Umbilical cord (tissue), 2 donors: ENCODE measurements around the gene AIFM3. TPM values are rescaled to one million over a fixed set of nuclear protein-coding genes. Genes with fewer than 3 reads are reported as not detected.

Experiments used
- DNase-seq: peaks from one replicate; pipeline ENCODE4 v3.0.0-alpha.2; 2015; ENCODE audit warnings: low spot score
- total RNA-seq: library from RNA; depleted of rRNA; stranded (reverse); fragments of >200 nt; gene quantifications from one replicate; pipeline ENCODE4 v1.2.3, GENCODE V29; 2014; ENCODE audit warnings: low replicate concordance; ENCODE audit not compliant: insufficient read depth

AIFM3 gene
- total RNA-seq, 1 donor from 2014 or later = not detected

DNA sequence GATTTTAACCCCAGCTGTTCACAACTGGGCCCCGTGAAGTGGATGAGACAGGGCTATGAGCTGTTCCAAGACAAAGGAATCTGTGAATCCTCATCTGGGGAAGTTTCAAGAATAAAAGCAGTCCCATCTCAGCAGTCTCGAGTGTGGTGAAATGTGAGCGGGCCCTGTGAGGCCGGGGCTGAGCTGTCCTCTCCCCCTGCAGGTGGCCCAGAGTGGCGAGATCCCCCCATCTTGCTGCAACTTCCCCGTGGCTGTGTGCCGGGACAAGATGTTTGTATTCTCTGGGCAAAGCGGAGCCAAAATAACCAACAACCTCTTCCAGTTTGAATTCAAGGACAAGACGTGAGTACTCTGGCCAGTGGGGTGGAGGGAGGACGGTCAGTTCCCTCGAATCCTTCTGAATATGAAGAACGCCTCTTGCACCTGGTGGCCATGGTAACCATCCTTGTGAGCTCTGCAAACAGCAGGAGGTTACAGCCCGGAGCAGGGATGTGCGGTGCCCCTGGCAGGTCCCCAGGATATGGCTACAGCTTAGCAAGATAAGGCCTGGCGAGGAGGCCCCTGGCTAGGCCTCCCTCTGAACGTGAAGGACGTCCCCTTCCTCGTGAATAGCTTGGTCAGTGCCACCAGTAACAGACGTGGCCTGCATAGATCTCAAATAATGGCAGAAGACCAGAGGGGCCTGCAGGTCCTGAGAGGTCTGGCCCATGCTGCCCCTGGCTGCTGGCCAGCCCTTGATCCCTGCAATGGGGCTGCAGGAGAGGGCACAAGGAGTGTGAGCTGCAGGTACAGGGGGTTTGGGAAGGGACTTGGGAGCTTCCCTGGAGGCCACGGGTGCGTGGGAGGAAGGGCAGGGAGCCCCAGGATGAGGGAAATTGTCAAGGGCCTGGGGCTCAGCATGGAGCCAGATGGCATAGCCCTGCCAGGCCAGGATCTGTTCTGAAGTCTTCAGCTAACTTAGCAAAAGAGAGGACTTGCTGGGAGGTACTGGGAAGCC, 23.4 kb downstream of the AIFM3 start:
- no peak for DNase-seq

DNA sequence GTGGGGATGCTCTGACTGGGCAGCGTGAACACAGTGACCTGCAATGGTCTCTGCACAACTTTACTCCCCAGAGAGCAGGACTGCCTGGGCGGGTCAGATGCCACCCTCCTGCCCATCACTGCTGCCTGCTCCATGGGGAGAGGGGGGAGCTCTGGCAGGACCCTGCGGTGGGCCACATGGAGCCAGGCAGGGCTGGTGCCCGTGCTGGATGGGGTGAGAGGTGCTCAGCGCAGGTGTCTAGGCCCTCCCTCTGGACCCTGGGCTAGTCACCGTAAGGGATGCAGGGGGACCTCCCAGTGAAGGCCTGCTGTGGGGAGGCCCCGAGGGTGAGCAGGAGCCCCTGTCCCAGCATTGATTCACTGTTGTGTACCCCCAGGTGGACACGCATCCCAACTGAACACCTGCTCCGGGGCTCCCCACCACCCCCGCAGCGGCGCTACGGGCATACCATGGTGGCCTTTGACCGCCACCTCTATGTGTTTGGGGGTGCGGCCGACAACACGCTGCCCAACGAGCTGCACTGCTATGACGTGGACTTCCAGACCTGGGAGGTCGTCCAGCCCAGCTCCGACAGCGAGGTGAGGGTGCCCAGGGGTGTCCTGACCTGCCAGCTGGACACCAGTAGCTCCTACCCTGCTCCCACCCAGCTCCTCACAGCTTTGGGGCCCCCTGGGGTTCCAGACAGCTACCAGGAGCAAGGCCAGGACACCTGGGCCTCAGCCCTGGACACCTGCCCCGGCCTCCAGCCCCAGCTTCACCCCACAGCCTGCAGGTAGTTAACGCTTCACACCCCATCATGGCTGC, 24.4 kb downstream of the AIFM3 start:
- no peak for DNase-seq

DNA sequence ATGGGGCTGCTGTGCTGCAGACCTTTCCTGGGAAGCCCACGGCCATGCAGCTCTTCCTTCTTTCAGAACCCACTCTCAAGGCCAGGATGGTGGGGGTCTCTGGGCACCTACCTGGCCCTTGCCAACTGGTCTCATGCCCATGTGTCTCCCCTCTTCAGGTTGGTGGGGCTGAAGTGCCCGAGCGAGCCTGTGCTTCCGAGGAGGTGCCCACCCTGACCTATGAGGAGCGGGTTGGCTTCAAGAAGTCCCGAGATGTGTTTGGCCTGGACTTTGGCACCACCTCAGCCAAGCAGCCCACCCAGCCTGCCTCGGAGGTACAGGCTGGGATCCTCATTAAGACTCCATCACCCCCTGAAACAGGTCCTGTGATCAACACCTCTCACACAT, 25.0 kb downstream of the AIFM3 start:
- no peak for DNase-seq

DNA sequence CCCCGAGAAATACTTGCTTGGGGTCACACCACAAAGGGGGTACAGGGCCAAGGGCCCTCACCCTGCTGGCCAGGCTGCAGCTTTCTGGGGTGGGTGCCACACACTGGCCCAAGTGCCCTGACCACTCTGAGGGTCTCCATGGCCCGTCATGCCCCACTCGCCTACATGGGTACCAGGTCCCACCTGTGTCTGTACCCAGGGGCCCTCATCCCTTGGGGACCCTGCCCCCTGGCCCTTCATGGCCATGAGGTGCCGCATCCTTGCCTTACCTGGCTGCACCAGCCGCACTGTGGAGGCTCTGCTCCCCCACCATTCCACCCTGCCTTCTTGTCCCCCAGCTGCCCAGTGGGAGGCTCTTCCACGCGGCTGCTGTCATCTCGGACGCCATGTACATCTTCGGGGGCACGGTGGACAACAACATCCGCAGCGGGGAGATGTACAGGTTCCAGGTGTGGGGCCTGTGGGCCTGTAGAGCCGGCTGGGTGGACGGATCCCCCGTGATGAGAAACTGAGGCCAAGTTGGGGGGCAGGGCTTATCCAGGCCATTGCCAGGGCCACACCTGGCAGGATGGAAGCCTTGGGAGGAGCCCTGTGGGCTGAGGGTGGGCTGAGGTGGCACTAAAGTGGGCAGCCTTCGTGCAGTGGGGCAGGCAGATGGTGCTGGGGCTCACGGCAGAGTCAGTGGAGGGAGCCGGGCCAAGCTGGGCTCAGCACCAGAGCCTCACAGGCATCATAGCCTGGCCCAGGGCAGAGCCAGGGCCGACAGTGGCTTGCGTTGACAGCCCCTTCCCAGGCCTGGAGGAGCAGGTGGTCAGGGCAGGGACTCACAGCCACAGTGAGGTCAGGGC, 25.6 kb downstream of the AIFM3 start:
- DNase-seq = no peak

DNA sequence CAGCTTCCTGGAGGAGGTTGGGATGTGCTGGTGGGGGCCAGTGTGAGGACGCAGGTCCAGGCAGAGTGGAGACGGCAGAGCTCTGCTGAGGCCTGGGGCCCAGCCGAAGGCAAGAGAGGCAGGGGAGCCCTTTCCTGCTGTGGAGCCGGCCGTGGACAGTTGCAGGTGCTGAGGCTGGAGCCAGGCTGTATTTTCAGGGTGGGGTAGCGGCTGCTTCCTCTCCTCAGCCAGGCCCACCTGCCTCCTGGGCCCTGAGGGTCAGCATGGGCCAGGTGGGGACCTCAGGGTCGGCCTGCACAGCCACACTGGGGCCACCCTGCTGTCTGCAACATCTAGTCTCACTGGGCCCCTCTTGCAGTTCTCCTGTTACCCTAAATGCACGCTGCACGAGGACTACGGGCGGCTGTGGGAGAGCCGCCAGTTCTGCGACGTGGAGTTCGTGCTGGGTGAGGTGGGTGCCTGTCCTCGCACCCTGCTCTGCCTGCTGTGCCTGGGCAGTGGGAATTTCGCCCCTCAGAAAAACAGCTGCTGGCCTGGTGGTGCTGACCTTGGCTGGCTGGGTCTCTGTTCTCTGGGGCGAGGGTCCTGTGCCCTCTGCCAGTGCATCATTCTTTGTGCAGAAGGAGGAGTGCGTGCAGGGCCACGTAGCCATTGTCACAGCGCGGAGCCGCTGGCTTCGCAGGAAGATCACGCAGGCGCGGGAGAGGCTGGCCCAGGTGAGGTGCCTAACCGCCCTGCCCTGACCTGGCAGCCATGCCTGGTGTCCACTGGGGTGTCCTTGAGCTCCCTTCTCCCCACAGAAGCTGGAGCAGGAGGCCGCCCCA, 26.5 kb downstream of the AIFM3 start:
- no peak for DNase-seq

DNA sequence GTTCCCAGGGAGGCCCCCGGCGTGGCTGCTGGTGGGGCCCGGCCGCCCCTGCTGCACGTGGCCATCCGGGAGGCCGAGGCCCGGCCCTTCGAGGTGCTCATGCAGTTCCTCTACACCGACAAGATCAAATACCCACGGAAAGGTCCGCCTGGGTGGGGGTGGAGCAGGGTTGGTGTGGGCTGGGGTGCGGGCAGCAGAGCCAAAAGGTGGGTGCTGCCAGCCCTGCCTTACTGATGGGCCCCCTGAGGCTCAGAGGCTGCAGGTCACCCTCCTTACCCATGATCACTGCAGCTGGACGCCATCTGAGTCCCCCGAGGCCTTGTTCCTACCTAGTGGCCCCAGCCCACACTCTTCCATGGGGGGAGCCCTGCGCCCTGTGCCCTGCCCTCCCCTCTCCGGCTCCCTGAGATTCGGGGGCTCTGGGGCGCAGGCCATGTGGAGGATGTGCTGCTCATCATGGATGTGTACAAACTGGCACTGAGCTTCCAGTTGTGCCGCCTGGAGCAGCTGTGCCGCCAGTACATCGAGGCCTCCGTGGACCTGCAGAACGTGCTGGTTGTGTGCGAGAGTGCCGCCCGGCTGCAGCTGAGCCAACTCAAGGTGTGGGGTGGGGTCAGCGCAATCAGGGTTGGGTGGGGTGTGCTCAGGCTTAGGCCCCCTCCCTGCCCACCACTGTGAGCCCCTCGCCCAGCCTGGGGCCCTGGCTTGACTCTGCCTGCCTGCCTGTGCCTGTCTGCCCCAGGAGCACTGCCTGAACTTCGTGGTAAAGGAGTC, 27.3 kb downstream of the AIFM3 start:
- DNase-seq = no peak

DNA sequence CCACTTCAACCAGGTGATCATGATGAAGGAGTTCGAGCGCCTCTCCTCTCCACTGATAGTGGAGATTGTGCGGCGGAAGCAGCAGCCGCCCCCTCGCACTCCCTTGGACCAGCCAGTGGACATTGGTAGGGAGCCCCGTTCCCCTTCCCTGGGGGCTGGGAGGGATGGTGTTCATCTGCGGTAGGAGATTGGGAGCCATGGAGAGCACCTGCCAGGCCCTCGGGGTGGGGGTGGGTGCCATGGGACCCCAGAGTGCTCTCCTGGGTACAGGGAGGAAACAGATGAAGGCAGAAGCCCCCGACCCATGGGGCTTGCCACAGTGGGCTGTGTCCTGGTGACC, 27.8 kb downstream of the AIFM3 start:
- no peak for DNase-seq

DNA sequence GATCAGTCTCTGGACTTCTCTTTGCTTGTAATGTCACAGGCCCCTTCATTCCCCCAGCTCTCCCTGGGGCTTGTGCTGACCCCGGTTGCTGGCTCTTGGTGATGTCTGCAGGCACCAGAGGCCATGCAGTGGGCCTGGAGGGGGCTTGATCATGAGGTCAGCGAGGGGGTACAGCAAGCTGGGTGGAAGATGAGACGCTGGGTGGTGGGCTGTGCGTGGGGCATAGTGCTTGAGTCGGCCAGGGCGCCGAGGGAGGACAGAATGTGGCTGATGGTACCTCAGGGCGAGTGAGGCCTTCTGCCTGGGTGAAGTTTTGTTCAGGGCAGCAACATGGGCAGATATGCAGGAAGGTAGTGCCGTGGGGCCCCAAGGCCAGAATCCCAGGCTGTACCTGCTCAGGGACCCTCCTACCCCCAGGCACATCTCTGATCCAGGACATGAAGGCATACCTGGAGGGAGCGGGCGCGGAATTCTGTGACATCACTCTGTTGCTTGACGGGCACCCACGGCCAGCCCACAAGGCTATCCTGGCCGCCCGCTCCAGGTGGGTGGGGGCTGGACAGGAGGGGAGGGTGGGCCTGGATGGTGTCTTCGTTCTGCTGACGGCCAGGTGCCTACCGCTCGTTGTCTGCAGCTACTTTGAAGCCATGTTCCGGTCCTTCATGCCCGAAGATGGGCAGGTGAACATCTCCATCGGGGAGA, 28.4 kb downstream of the AIFM3 start:
- no peak for DNase-seq

DNA sequence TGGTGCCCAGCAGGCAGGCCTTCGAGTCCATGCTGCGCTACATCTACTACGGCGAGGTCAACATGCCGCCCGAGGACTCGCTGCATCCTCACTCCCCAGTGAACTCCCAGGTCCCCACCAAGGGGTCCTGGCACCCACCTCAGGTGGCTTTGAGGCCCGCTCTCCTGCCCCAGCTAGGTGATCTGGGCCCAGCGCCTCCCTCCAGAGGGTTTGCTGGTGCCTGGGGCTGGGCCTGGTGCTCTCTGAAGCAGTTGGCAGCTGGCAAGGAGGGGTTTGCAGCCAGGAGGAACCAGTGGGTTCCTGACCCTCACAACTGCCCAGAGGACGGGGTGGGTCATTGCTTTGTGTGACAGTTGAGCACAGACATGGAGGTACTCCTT, 29.0 kb downstream of the AIFM3 start:
- no peak for DNase-seq

DNA sequence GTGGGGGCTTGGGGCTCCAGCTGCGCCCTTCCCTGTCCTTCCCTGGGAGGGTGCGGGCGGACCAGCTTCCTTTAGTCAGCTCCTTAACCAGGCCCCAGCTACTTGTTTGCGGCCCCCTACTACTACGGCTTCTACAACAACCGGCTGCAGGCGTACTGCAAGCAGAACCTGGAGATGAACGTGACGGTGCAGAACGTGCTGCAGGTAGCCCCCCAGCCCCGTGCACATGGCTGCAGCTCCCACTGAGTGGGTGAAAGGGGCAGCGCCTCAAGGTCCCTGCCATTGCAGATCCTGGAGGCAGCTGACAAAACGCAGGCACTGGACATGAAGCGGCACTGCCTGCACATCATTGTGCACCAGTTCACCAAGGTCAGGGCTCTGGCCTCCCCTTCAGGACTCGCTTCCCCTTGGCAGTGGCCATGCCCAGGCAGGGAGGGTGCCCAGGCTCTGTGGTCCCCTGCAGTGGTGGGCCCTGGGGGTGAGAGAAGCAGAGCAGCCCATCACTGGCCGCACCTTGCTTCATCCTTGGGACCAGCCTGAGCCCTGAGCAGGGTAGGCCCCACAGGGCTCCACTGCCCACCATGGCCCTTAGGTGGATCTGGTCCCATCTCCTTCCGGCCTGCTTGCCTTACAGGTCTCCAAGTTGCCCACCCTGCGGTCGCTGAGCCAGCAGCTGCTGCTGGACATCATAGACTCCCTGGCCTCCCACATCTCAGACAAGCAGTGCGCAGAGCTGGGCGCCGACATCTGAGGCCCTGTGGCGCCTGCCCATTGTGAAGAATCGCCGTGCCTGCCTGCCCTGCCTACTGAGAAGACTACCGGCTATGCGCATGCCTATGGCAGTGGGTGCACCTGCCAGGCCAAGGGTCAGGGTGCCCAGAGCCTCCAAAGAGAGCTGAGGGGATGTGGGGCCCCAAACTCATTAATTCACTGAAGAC, 29.8 kb downstream of the AIFM3 start:
- DNase-seq = no peak

DNA sequence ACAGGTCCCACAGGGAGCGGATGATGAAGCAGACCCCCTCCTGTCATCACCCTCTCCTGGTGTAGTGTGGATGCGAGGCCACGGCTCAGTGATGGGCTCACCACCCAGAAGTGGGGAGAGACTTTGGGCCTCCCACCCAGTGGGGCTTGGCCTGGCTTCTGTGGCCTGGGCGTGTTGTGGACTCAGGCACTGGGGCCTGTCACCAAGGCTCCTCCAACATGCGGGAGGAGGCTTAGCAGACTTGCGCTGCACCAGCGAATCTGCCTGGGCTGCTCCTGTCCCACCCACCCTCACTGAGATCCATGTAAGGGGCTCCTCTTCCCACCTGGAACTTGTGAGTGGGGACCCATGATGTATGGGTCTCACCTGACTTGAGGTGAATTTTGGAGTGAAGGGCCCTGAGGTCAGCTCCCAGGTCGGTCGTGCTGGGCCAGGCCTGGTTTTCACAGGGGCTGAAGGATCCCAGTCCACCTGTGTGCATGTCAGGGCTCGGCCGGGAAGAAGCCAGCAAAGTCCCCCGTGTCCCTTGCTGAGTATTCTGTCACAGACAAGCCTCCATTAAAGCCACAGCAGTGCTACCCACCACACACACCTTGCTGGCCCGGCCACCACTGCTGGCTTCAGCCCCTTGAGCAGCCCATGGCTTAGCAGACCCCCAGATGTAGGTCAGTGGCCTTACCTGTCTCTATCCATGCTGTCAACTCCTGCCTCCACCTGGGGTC, 30.6 kb downstream of the AIFM3 start:
- no peak for DNase-seq

DNA sequence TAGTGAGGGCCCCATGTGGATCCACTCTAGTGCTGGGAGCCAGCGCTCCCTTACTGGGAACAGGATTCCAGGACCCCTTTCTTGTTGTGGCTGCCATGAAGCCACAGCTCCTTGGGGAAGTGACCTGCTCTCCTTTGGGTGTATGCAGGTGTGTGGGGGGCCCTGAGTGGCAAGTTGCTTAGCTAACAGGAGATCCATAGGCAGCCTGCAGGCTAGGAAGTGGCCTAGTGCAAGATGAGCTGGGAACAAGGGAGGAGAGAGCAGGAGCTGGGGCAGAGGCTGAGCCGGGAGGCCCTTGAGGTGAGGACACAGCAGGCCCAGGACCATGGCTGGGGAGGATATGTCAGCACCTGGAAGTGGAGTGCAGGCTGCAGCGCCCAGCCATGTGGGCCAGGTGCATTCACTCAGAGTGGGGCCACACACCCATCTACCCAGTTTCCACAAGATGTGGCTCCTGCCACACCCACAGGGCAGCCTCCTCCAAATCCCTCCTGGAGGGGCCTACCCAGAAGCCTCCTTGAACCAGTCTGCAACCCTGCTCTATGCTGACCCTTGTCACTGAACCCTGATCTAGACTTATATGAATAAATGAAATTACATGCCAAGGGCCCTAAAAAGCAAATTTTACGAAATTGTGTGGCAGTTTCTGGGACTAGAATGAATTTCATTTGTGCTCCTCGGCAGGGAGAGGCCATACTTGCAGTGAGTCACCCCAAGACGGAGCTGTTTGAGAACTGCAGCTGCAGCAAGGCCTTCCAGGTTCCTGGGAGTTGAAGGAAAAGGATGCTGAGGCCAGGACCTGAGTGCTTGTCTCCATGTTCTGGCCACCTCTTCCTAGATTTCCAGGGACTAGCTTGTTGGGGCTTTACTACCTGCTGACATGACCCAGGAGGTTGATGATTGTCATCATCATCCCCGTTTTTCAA, 31.6 kb downstream of the AIFM3 start:
- no peak for DNase-seq

DNA sequence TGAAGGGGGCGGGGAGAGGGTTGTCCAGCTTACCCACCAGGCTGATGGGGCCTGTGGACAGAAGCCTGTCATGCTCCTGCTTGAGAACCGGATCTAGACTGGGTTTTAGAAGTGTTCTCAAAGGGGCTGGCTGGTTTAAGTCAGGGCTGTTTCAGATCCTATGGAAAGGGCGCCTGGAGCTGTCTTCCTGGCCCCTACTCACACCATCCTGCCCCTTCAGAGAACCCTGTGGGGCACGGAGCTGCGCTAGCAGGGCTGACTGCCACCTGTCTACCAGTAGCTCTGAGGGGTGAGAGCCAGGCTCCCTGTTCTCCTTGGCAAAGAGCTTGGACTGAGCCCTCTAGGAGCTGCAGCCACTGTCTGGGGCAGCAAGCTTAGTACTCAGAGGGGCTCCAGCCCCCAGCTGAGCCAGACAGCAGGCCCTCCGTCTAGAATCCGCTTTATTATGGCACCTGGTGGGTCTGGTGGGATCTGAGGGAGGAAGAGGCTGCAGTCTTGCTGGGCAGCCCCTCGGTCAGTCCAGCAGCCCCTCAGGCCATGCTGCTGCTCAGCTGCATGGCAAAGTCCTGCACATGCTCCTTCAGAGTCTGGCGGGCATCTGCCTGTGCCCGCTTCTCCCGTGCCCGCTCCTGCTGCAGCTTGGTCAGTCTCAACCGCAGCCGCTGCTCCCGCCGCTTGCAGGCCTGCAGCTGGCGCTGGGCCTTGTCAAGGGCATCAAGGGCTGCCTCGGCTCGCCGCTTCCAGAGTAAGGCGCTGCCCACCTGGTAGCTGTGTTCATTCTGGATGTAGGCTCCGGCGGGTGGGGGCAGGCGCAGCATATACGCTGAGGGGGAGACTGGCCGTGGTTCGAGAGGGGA, 32.5 kb downstream of the AIFM3 start:
- no peak for DNase-seq

DNA sequence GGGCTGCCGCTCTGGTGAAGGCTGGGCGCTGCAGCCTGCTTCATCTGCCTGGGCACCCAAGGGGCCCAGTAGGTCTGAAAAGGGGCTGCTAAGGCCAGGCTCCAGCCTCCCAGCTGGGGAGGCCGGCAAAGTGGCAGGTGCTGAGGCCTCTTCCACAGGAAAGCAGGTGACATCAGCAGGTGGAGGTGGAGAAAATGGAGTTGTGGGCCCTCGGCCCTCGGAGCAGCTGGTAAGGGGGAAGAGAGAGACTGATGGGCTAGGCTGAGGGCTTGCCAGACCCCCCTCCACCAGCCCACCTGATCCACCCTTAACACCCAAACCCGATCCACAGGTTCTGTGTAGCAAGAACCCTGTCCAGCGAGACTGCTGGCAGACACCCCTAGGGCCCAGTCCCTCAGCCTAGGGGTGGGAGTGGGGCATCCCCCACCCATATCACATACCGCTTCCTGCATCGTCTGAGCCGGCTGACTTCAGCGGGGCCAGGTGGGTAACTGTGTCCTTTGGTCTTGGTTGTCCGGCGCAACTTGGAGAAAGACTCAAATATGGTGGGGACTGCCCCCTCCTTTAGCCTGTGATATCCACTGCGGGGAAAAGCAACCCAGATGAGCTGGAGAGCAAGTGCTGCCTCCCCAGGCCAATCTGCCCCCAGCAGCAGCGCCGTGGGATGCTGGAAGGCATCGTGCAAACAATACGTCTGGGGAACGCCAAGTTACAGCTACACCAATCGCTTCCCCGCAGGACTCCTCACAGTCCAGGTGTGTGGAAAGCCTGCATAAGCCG, 33.3 kb downstream of the AIFM3 start:
- DNase-seq = no peak
